PC-9 (cell line): ENCODE data around the gene ANGEL2. TPM values are rescaled to one million over a fixed set of nuclear protein-coding genes. Genes with fewer than 3 reads are reported as not detected.

Source experiments
- BruUV-seq: library from RNA; stranded (reverse); fragments of 400-500 nt; replicated peaks from 2 replicates; lab custom pipeline; 2021; lab: Mats Ljungman, UMichigan
- CTCF ChIA-PET: fragments of 300-600 bp; sonication (Branson Sonifier 250); formaldehyde crosslinking; loops from one replicate; lab custom pipeline; 2022; ENCODE audit warnings: antibody characterized with exemption; lab: Charles Lee
- POLR2A ChIA-PET: fragments of 300-600 bp; sonication (Branson Sonifier 250); formaldehyde crosslinking; loops from one replicate; lab custom pipeline; 2022; ENCODE audit warnings: antibody characterized with exemption; ENCODE audit not compliant: unreplicated experiment; lab: Charles Lee
- DNase-seq, 2 experiments: peaks; one replicate each; pipeline versions ENCODE4 v3.0.0 to v3.0.0-alpha.2; 2015 to 2022; ENCODE audit warnings: mixed read lengths in 1 of 2
- H2AFZ ChIP-seq: fragments of 200-600 bp; sonication (generic); 2 replicates; pipeline ENCODE4 v1.8.1; 2017; ENCODE audit warnings: antibody characterized with exemption
- H3F3A ChIP-seq: fragments of 200-600 bp; sonication (generic); 2 replicates; pipeline ENCODE4 v1.8.1; 2017; ENCODE audit warnings: antibody characterized with exemption, mild to moderate bottlenecking, low read depth; ENCODE audit not compliant: insufficient read depth
- H3K27ac ChIP-seq: fragments of 200-600 bp; sonication (generic); 2 replicates; pipeline ENCODE4 v1.6.1; 2016; ENCODE audit warnings: mixed run types
- H3K27me3 ChIP-seq: fragments of 200-600 bp; sonication (generic); 2 replicates; pipeline ENCODE4 v1.6.1; 2016; ENCODE audit warnings: low read depth, mixed run types; ENCODE audit not compliant: insufficient read depth
- H3K36me3 ChIP-seq: fragments of 200-600 bp; sonication (generic); 2 replicates; pipeline ENCODE4 v1.6.1; 2016; ENCODE audit warnings: low read depth, mixed run types
- H3K4me1 ChIP-seq: fragments of 200-600 bp; sonication (generic); replicated peaks from 2 replicates; pipeline ENCODE4 v1.6.1; 2016; ENCODE audit warnings: mixed run types; ENCODE audit not compliant: insufficient read depth
- H3K4me2 ChIP-seq: fragments of 200-600 bp; sonication (generic); 2 replicates; pipeline ENCODE4 v1.6.1; 2017; ENCODE audit warnings: mixed run types
- H3K4me3 ChIP-seq: fragments of 200-600 bp; sonication (generic); 2 replicates; pipeline ENCODE4 v1.6.1; 2016; ENCODE audit warnings: mixed run types
- H3K79me2 ChIP-seq: fragments of 200-600 bp; sonication (generic); 2 replicates; pipeline ENCODE4 v1.6.1; 2017; ENCODE audit warnings: low read depth, mixed run types
- H3K9me2 ChIP-seq: fragments of 200-600 bp; sonication (generic); 2 replicates; pipeline ENCODE4 v1.8.1; 2017; ENCODE audit warnings: mild to moderate bottlenecking; ENCODE audit not compliant: insufficient read depth
- H3K9me3 ChIP-seq: fragments of 200-600 bp; sonication (generic); 2 replicates; pipeline ENCODE4 v1.8.1; 2016; ENCODE audit warnings: low read depth; ENCODE audit not compliant: insufficient read depth
- H4K20me1 ChIP-seq: fragments of 200-600 bp; sonication (generic); 2 replicates; pipeline ENCODE4 v1.8.1; 2017; ENCODE audit not compliant: insufficient read depth
- EZH2 ChIP-seq: fragments of 200-600 bp; sonication (generic); IDR thresholded peaks from 2 replicates; pipeline ENCODE4 v1.8.0; 2017; ENCODE audit warnings: antibody characterized with exemption, low read depth
- intact Hi-C: fragments of 100-400 bp; cut with micrococcal nuclease; formaldehyde crosslinking; loops from one replicate; pipeline ENCODE4 v1.10.0; 2022; ENCODE audit not compliant: unreplicated experiment
- total RNA-seq: library from RNA; stranded (reverse); gene quantifications from 2 replicates; pipeline ENCODE4 v1.2.3, GENCODE V29; 2021
- TF ChIP-seq, protein P1 (sequence below): fragments of 200-600 bp; sonication (generic); conservative IDR thresholded peaks from 2 replicates; pipeline ENCODE4 v1.6.1; 2017; ENCODE audit warnings: mixed run types, antibody characterized with exemption, mild to moderate bottlenecking, moderate library complexity

The ANGEL2 gene
- total RNA-seq, 1 experiment from 2014 or later, result 42.6 TPM

DNA sequence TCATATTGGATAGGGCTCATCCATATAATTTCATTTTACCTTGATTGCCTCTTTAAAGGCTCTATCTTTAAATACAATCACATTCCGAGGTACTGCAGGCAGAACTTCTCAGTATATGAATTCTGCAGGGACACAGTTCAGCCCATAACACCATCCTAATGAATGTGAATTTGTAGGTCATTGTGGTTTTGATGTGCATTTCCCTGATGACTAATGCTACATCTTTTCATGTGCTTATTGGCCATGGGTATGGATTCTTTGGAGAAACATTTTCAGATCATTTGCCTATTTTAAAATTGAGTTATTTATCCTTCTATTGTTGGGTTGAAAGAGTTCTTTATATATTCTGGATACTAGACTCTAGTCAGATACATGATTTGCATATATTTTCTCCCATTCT lies 25.8 kb upstream of the ANGEL2 start:
- no peaks in the 10 kb centered on the region; the same call in 1 of the 2 replicates for H3K9me3 ChIP-seq
- no peaks in the 10 kb centered on the region for H3F3A ChIP-seq
- H3K9me2 ChIP-seq, result no peaks in the 10 kb centered on the region
- no peak for TF ChIP-seq EZH2
- TF ChIP-seq, protein P1, sequence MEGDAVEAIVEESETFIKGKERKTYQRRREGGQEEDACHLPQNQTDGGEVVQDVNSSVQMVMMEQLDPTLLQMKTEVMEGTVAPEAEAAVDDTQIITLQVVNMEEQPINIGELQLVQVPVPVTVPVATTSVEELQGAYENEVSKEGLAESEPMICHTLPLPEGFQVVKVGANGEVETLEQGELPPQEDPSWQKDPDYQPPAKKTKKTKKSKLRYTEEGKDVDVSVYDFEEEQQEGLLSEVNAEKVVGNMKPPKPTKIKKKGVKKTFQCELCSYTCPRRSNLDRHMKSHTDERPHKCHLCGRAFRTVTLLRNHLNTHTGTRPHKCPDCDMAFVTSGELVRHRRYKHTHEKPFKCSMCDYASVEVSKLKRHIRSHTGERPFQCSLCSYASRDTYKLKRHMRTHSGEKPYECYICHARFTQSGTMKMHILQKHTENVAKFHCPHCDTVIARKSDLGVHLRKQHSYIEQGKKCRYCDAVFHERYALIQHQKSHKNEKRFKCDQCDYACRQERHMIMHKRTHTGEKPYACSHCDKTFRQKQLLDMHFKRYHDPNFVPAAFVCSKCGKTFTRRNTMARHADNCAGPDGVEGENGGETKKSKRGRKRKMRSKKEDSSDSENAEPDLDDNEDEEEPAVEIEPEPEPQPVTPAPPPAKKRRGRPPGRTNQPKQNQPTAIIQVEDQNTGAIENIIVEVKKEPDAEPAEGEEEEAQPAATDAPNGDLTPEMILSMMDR, result no peak
- H2AFZ ChIP-seq, result no peak overlapping the region
- H3K79me2 ChIP-seq, result no peaks in the 10 kb centered on the region
- no peak for DNase-seq
- ChIA-PET POLR2A (no interaction called here), CTCF (no interaction called here)
- no peak overlapping the region for H3K4me3 ChIP-seq
- no peaks in the 10 kb centered on the region for H3K27me3 ChIP-seq
- H3K4me1 ChIP-seq, result no peaks in the 10 kb centered on the region
- no peak overlapping the region for H3K4me2 ChIP-seq
- intact Hi-C loops, result no loop called here
- BruUV-seq, result no TSS peak
- no peaks in the 10 kb centered on the region for H4K20me1 ChIP-seq
- no peak overlapping the region for H3K27ac ChIP-seq
- no peaks in the 10 kb centered on the region for H3K36me3 ChIP-seq

DNA sequence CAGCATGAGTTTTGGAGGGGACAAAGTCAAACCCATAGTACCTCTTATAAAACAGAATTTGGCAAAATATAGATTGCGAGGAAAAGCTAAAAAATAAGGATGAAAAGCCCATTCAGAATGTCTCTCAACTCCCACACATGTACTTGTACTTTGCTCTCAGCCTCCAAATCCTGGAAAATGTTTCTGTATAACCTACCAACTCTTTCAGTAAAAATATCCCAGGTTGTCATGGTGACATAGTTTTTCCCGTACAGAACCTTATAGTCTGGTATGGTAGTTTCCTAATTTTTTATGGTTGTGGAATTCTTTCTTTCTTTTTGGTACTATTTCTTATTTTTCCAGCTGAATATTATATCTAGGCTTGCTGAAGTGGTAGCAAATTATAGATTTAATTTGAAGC lies 19.9 kb upstream of the ANGEL2 start:
- no TSS peak for BruUV-seq
- no peak for DNase-seq
- TF ChIP-seq, protein P1, result no peak
- TF ChIP-seq EZH2, result no peak
- Histone ChIP-seq H3K4me2 (no peak overlapping the region), H3F3A (no peaks in the 10 kb centered on the region), H4K20me1 (no peaks in the 10 kb centered on the region), H2AFZ (no peak overlapping the region), H3K36me3 (no peaks in the 10 kb centered on the region), H3K9me2 (no peaks in the 10 kb centered on the region), H3K9me3 (no peaks in the 10 kb centered on the region; the same call in 1 of the 2 replicates), H3K4me1 (no peaks in the 10 kb centered on the region), H3K4me3 (no peak overlapping the region), H3K27me3 (no peaks in the 10 kb centered on the region), H3K27ac (no peak overlapping the region), H3K79me2 (no peaks in the 10 kb centered on the region)
- intact Hi-C loops, result no loop called here
- ChIA-PET CTCF (no interaction called here), POLR2A (no interaction called here)

GRCh38 chr1:213034713-213035112 lies 19.0 kb upstream of the ANGEL2 start:
- TF ChIP-seq, protein P1, result no peak
- no peak for TF ChIP-seq EZH2
- CTCF ChIA-PET, result no interaction called here

More at GRCh38 chr1:213034713-213035112, 19.0 kb upstream of the ANGEL2 start:
- Histone ChIP-seq H3K9me2 (no peaks in the 10 kb centered on the region), H3K36me3 (no peaks in the 10 kb centered on the region), H4K20me1 (no peaks in the 10 kb centered on the region), H3F3A (no peaks in the 10 kb centered on the region), H3K27ac (no peak overlapping the region), H2AFZ (no peak overlapping the region), H3K4me2 (no peak overlapping the region), H3K4me1 (no peaks in the 10 kb centered on the region), H3K4me3 (no peak overlapping the region), H3K9me3 (no peaks in the 10 kb centered on the region; the same call in 1 of the 2 replicates), H3K79me2 (no peaks in the 10 kb centered on the region), H3K27me3 (peaks cover 4% of the 10 kb centered on the region; the same call in 1 of the 2 replicates)
- intact Hi-C loops, result no loop called here
- POLR2A ChIA-PET, result no interaction called here
- no TSS peak for BruUV-seq
- DNase-seq, result no peak
